Colonic mucosa (tissue), 4 donors: ENCODE data around the gene DCHS1. TPM values are rescaled to one million over a fixed set of nuclear protein-coding genes. Genes with fewer than 3 reads are reported as not detected.
A peak's percentile ranks its signal among the peaks of the same experiment; 100 is the strongest.

ENCODE experiments used
- DNase-seq: peaks from one replicate; pipeline ENCODE4 v3.0.0-alpha.2; 2020
- H3K27ac ChIP-seq: fragments of 200-600 bp; one replicate; pipeline ENCODE4 v1.8.0; 2021
- H3K27me3 ChIP-seq: fragments of 200-600 bp; one replicate; pipeline ENCODE4 v1.8.0; 2021
- H3K36me3 ChIP-seq: fragments of 200-600 bp; one replicate; pipeline ENCODE4 v1.8.0; 2021
- H3K4me1 ChIP-seq: fragments of 200-600 bp; one replicate; pipeline ENCODE4 v1.8.0; 2021; ENCODE audit warnings: mild to moderate bottlenecking
- H3K4me3 ChIP-seq: fragments of 200-600 bp; one replicate; pipeline ENCODE4 v1.8.0; 2021
- H3K9ac ChIP-seq, 2 donors: one replicate each; pipeline ENCODE4 v1.7.0; 2013; ENCODE audit warnings: control low read depth in 2 of 2, low read depth in 2 of 2, low read length in 2 of 2
- H3K9me3 ChIP-seq: fragments of 200-600 bp; one replicate; pipeline ENCODE4 v1.8.0; 2021
- intact Hi-C: fragments of 100-400 bp; cut with DNase I; formaldehyde crosslinking; loops from one replicate; pipeline ENCODE4 v1.14.1; 2022
- total RNA-seq, 2 donors: library from RNA; stranded (reverse); fragmentation: NEBNext Ultra II Directional in 1 of 2; extraction: Animal tissue kit (Norgen Biotek cat#: 25700) in 1 of 2; gene quantifications; one replicate each; pipeline ENCODE4 v1.2.1, GENCODE V29; 2021
- TF ChIP-seq, protein P1 (sequence below): fragments of 200-600 bp; IDR thresholded peaks from one replicate; pipeline ENCODE4 v1.8.0; 2022; ENCODE audit warnings: antibody characterized with exemption, mild to moderate bottlenecking
- donor health status: healthy.
- donor health status: DM: no; HTN: no; CAD: no.
- donor health status: DM: no; HTN: no; CAD: no.

The DCHS1 gene
- total RNA-seq, 2 donors from 2014 or later = 4.7 to 8.3 TPM

GRCh38 chr11:6611963-6612212 is 43.7 kb downstream of the DCHS1 start:
- intact Hi-C loops = no loop called here
- Histone ChIP-seq H3K9me3 (no peaks in the 10 kb centered on the region), H3K9ac (peak overlapping the region; percentile 86 to 97), H3K27me3 (no peaks in the 10 kb centered on the region), H3K27ac (peak overlapping the region; percentile 100), H3K4me3 (peak overlapping the region; percentile 76), H3K36me3 (peaks cover 23% of the 10 kb centered on the region), H3K4me1 (peaks cover 14% of the 10 kb centered on the region)
- DNase-seq = no peak
- TF ChIP-seq, protein P1, sequence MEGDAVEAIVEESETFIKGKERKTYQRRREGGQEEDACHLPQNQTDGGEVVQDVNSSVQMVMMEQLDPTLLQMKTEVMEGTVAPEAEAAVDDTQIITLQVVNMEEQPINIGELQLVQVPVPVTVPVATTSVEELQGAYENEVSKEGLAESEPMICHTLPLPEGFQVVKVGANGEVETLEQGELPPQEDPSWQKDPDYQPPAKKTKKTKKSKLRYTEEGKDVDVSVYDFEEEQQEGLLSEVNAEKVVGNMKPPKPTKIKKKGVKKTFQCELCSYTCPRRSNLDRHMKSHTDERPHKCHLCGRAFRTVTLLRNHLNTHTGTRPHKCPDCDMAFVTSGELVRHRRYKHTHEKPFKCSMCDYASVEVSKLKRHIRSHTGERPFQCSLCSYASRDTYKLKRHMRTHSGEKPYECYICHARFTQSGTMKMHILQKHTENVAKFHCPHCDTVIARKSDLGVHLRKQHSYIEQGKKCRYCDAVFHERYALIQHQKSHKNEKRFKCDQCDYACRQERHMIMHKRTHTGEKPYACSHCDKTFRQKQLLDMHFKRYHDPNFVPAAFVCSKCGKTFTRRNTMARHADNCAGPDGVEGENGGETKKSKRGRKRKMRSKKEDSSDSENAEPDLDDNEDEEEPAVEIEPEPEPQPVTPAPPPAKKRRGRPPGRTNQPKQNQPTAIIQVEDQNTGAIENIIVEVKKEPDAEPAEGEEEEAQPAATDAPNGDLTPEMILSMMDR = no peak

GRCh38 chr11:6611092-6611962 is 44.3 kb downstream of the DCHS1 start:
- TF ChIP-seq, protein P1 = no peak
- H3K9me3 ChIP-seq = no peaks in the 10 kb centered on the region
- intact Hi-C loops = no loop called here
- peak overlapping the region; percentile 100 for H3K27ac ChIP-seq
- peak; percentile 47 for DNase-seq
- peak overlapping the region; percentile 76 for H3K4me3 ChIP-seq
- peaks cover 17% of the 10 kb centered on the region for H3K4me1 ChIP-seq
- peaks cover 23% of the 10 kb centered on the region for H3K36me3 ChIP-seq
- no peaks in the 10 kb centered on the region for H3K27me3 ChIP-seq
- peak overlapping the region; percentile 86 to 97 for H3K9ac ChIP-seq

GRCh38 chr11:6610591-6610990 is 45.0 kb downstream of the DCHS1 start:
- Histone ChIP-seq H3K9me3 (no peaks in the 10 kb centered on the region), H3K4me1 (peaks cover 20% of the 10 kb centered on the region), H3K4me3 (peak overlapping the region; percentile 76), H3K27ac (no peak overlapping the region), H3K27me3 (no peaks in the 10 kb centered on the region), H3K36me3 (peaks cover 23% of the 10 kb centered on the region), H3K9ac (no peak overlapping the region)
- DNase-seq = peak; percentile 19
- TF ChIP-seq, protein P1 = no peak
- intact Hi-C loops = no loop called here

GRCh38 chr11:6609502-6610015 is 46.0 kb downstream of the DCHS1 start:
- Histone ChIP-seq H3K4me3 (no peak overlapping the region), H3K36me3 (peaks cover 23% of the 10 kb centered on the region), H3K27me3 (no peaks in the 10 kb centered on the region), H3K4me1 (peaks cover 20% of the 10 kb centered on the region), H3K9me3 (no peaks in the 10 kb centered on the region), H3K9ac (no peak overlapping the region), H3K27ac (no peak overlapping the region)
- DNase-seq = peak; percentile 15
- TF ChIP-seq, protein P1 = no peak
- intact Hi-C loops = loop anchor here (10.0 kb wide), 1 partner anchor 135 kb away; the partner anchor contains the start of gene TRIM3

GRCh38 chr11:6608726-6609501 is 46.7 kb downstream of the DCHS1 start:
- H3K4me3 ChIP-seq = no peak overlapping the region
- TF ChIP-seq, protein P1 = no peak
- peaks cover 23% of the 10 kb centered on the region for H3K36me3 ChIP-seq
- H3K27me3 ChIP-seq = no peaks in the 10 kb centered on the region
- peak; percentile 18 for DNase-seq
- H3K4me1 ChIP-seq = peaks cover 20% of the 10 kb centered on the region
- H3K27ac ChIP-seq = peak overlapping the region; percentile 89
- H3K9me3 ChIP-seq = no peaks in the 10 kb centered on the region
- no peak overlapping the region for H3K9ac ChIP-seq
- intact Hi-C loops = loop anchor here (10.0 kb wide), 1 partner anchor 134 kb away; the partner anchor contains the start of gene TRIM3
